Thyroid gland (tissue), 4 donors: ENCODE measurements around the gene ADAMTS6.

Source experiments
- POLR2A ChIP-seq, 2 donors: fragments of 450-650 bp; IDR thresholded peaks; one replicate each; pipeline ENCODE4 v1.6.1; 2017; ENCODE audit warnings: antibody characterized with exemption in 2 of 2, mild to moderate bottlenecking in 2 of 2, moderate library complexity in 1 of 2
- TF ChIP-seq, protein P1 (sequence below), 6 experiments: fragments of 200-600 bp in 3 of 6; fragments of 450-650 bp in 3 of 6; sonication (generic) in 3 of 6; IDR thresholded peaks; one replicate each; pipeline ENCODE4 v1.5.1; 2016 to 2019; ENCODE audit warnings: antibody characterized with exemption in 6 of 6, mild to moderate bottlenecking in 2 of 6, inconsistent platforms in 1 of 6, moderate library complexity in 1 of 6

DNA sequence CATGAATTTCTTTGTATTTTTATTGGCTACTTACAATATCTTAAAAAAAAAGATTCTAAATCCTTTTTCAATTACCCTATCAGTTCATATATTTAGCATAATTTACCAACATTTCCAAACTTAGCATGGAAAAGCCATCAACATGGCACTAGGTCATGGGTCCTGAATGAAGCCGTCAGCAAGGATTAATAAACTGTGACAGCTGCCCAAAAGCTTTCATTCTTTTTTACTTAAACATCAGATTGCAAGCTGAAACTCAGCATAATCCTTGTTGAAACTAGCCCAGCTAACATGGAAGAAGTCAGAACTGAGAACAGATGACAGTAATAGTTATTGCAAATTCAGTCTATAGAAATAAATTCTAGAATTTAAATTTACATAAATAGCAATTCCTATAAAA lies 209.8 kb downstream of the ADAMTS6 start:
- TF ChIP-seq, protein P1, sequence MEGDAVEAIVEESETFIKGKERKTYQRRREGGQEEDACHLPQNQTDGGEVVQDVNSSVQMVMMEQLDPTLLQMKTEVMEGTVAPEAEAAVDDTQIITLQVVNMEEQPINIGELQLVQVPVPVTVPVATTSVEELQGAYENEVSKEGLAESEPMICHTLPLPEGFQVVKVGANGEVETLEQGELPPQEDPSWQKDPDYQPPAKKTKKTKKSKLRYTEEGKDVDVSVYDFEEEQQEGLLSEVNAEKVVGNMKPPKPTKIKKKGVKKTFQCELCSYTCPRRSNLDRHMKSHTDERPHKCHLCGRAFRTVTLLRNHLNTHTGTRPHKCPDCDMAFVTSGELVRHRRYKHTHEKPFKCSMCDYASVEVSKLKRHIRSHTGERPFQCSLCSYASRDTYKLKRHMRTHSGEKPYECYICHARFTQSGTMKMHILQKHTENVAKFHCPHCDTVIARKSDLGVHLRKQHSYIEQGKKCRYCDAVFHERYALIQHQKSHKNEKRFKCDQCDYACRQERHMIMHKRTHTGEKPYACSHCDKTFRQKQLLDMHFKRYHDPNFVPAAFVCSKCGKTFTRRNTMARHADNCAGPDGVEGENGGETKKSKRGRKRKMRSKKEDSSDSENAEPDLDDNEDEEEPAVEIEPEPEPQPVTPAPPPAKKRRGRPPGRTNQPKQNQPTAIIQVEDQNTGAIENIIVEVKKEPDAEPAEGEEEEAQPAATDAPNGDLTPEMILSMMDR (IDR thresholded peaks at IDR 0.05): no peak
- no peak for TF ChIP-seq POLR2A (IDR thresholded peaks at IDR 0.05)
